Right lobe of liver (tissue), 6 donors: Measurements from ENCODE around the gene LCP2. TPM values are rescaled to one million over a fixed set of nuclear protein-coding genes. Genes with fewer than 3 reads are reported as not detected.

Experiments
- ATAC-seq, 4 donors: fragments of 200-7000 bp; cut with Tn5 transposase; one replicate each; pipeline ENCODE4 v1.9.1; 2020; ENCODE audit warnings: mild to moderate bottlenecking in 4 of 4, moderate library complexity in 4 of 4
- DNase-seq, 3 donors: peaks; one replicate each; pipeline ENCODE4 v3.0.0-alpha.2; 2020
- H3K27ac ChIP-seq, 3 donors: fragments of 200-600 bp; one replicate each; pipeline ENCODE4 v1.8.0; 2022
- H3K27me3 ChIP-seq, 2 donors: fragments of 200-600 bp; one replicate each; pipeline ENCODE4 v1.8.0; 2022
- H3K36me3 ChIP-seq, 4 donors: fragments of 200-600 bp; sonication (generic) in 1 of 4; one replicate each; pipeline versions ENCODE4 v1.5.1 to v1.8.0; 2017 to 2022; ENCODE audit warnings: control low read depth in 1 of 4
- H3K4me1 ChIP-seq, 4 donors: fragments of 200-600 bp; sonication (generic) in 1 of 4; one replicate each; pipeline versions ENCODE4 v1.5.1 to v1.8.0; 2017 to 2022; ENCODE audit warnings: control low read depth in 1 of 4
- H3K4me3 ChIP-seq, 3 donors: fragments of 200-600 bp; one replicate each; pipeline ENCODE4 v1.8.0; 2022
- H3K9me3 ChIP-seq, 4 donors: fragments of 200-600 bp; sonication (generic) in 1 of 4; one replicate each; pipeline versions ENCODE4 v1.5.1 to v1.8.0; 2017 to 2022; ENCODE audit warnings: control low read depth in 1 of 4
- POLR2A ChIP-seq: fragments of 450-650 bp; IDR thresholded peaks from one replicate; pipeline ENCODE4 v1.6.1; 2017; ENCODE audit warnings: antibody characterized with exemption, mild to moderate bottlenecking
- WGBS: methylation state at CpG from one replicate; pipeline ENCODE4 v1.1.6; 2018; ENCODE audit warnings: low coverage, low lambda C conversion rate; ENCODE audit not compliant: insufficient coverage; ENCODE audit errors: missing lambda C conversion rate; 5-methylcytosine and 5-hydroxymethylcytosine counted together
- intact Hi-C, 2 donors: fragments of 100-400 bp; cut with DNase I; formaldehyde crosslinking; loops; one replicate each; pipeline versions ENCODE4 v1.11.2 to v1.14.1; 2022
- total RNA-seq, 6 experiments: library from RNA; depleted of rRNA in 2 of 6; stranded (reverse); fragments of >200 nt in 2 of 6; fragmentation: NEBNext Ultra II Directional in 3 of 6; extraction: Animal tissue kit (Norgen Biotek cat#: 25700) in 3 of 6; gene quantifications; one replicate each; pipeline versions ENCODE4 v1.1.0 to v1.2.4, GENCODE V29; 2016 to 2023
- TF ChIP-seq, protein P1 (sequence below), 4 donors: fragments of 200-600 bp in 3 of 4; fragments of 450-650 bp in 1 of 4; IDR thresholded peaks; one replicate each; pipeline versions ENCODE4 v1.5.1 to v1.8.0; 2016 to 2022; ENCODE audit warnings: antibody characterized with exemption in 4 of 4, mild to moderate bottlenecking in 2 of 4
- donor health status: DM: no; HTN: yes; CAD: no.
- donor health status: DM: no; HTN: no; CAD: no.
- donor health status: DM: no; HTN: no; CAD: no.
- donor health status: DM: no; HTN: yes; CAD: no.
- donor health status: DM: no; HTN: yes; CAD: no.

LCP2 gene
- total RNA-seq, 6 experiments from 2014 or later, result 4.4 to 20.5 (median 10.1) TPM

DNA sequence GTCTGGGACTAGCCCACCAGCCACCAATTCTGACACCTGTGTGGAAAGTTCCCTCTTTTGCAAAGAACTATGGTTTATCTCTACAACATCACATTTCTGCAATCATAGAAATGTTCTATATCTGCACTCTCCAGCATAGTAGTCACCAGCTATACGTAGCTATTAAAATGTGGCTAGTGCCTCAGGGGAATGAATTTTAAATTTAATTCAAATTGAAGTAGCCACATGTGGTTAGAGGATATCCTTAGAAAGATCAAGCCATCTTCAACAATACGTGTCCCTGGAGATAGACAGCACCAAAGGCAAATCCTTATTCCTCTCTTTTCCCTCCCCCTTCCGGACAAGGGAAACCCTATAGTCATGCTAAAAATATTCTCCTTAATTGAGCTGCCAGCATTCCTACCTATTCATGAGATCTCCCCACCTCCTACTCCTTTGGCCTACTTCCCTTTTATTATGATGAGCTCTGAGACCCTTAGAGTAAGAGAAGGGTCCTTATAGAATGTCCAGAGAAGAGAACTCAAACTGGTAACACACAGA, 11.1 kb downstream of the LCP2 start:
- Histone ChIP-seq H3K27me3 (no peaks in the 10 kb centered on the region), H3K36me3 (no peaks in the 10 kb centered on the region), H3K4me3 (no peak overlapping the region), H3K4me1 (no peaks in the 10 kb centered on the region), H3K9me3 (no peaks in the 10 kb centered on the region), H3K27ac (no peak overlapping the region)
- 55% methylated on average over 3 of the region's 3 CpGs for WGBS
- DNase-seq (no peak), ATAC-seq (no peak)
- TF ChIP-seq, protein P1, sequence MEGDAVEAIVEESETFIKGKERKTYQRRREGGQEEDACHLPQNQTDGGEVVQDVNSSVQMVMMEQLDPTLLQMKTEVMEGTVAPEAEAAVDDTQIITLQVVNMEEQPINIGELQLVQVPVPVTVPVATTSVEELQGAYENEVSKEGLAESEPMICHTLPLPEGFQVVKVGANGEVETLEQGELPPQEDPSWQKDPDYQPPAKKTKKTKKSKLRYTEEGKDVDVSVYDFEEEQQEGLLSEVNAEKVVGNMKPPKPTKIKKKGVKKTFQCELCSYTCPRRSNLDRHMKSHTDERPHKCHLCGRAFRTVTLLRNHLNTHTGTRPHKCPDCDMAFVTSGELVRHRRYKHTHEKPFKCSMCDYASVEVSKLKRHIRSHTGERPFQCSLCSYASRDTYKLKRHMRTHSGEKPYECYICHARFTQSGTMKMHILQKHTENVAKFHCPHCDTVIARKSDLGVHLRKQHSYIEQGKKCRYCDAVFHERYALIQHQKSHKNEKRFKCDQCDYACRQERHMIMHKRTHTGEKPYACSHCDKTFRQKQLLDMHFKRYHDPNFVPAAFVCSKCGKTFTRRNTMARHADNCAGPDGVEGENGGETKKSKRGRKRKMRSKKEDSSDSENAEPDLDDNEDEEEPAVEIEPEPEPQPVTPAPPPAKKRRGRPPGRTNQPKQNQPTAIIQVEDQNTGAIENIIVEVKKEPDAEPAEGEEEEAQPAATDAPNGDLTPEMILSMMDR (IDR thresholded peaks at IDR 0.05), result no peak
- TF ChIP-seq POLR2A, result no peak
- intact Hi-C loops, result no loop called here

DNA sequence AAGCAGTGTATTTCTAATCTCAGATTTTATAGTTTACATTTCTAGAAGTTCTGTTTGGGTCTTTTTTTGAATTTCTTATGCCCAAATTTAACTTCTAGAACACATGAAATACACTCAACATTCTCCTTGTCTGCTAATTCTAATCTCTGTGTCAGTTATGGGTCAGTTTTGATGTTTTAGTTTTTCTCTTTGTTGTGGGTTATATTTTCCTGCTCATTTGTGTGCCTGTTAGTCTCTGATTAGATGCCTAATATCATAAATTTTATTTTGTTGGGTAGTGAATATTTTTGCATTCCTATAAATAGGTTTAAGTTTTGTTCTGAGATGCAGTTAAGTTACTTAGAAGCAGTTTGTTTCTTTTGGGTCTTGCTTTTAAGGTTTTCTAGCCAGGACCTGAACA, 12.4 kb downstream of the LCP2 start:
- TF ChIP-seq, protein P1 (IDR thresholded peaks at IDR 0.05), result no peak
- no peak for TF ChIP-seq POLR2A
- DNase-seq (no peak), ATAC-seq (no peak)
- Histone ChIP-seq H3K27me3 (no peaks in the 10 kb centered on the region), H3K9me3 (no peaks in the 10 kb centered on the region), H3K27ac (no peak overlapping the region), H3K36me3 (no peaks in the 10 kb centered on the region), H3K4me1 (peaks cover 0 to 2% (median 0%) of the 10 kb centered on the region in 4 donors), H3K4me3 (no peak overlapping the region)
- intact Hi-C loops, result no loop called here

DNA sequence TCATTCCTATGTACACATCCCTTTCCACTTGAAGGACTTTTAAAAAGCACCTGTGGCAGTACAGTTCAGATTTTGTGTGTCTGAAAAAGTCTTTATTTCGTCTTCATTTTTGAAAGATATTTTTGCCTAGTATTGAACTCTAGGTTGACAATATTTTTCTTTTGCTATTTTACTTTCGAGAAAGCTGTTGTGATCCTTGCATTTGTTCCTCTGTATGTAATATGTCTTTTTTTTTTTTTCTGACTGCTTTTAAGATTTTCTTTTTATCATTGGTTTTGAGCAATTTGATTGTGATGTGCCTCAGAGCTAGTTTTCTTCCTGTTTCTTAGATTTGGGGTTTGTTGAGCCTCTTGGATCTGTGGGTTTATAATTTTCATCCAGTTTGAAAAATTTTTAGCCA, 13.3 kb downstream of the LCP2 start:
- 30% methylated on average over 2 of the region's 2 CpGs for WGBS
- intact Hi-C loops, result no loop called here
- no peak overlapping the region for H3K4me3 ChIP-seq
- H3K27ac ChIP-seq, result no peak overlapping the region
- TF ChIP-seq POLR2A, result no peak
- TF ChIP-seq, protein P1 (IDR thresholded peaks at IDR 0.05), result no peak
- H3K27me3 ChIP-seq, result no peaks in the 10 kb centered on the region
- peaks cover 0 to 4% (median 0%) of the 10 kb centered on the region in 4 donors for H3K4me1 ChIP-seq
- H3K36me3 ChIP-seq, result no peaks in the 10 kb centered on the region
- ATAC-seq (no peak), DNase-seq (no peak)
- no peaks in the 10 kb centered on the region for H3K9me3 ChIP-seq

DNA sequence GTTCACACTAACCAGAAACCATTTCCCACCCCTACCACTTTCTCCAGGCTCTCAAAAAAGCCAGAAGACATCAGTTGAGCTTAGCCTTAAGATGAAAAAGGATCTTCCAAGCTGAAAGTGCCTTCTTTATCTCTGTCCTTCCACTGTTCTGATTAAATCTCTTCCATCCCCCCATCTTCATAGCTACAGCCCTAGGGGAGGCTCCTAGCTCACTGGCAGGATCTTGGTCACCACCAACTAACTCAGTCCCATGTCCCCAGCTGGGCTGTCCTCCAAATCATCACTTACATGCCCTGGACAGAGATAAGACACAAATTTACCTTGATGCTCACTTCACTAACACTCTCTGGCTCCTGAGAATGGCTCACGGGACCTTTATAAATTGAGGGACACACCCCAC, 14.3 kb downstream of the LCP2 start:
- 100% methylated on average over 1 of the region's 1 CpG for WGBS
- no peak overlapping the region for H3K27ac ChIP-seq
- no peak overlapping the region for H3K4me3 ChIP-seq
- ATAC-seq (no peak), DNase-seq (no peak)
- H3K36me3 ChIP-seq, result no peaks in the 10 kb centered on the region
- peaks cover 0 to 4% (median 0%) of the 10 kb centered on the region in 4 donors for H3K4me1 ChIP-seq
- no peaks in the 10 kb centered on the region for H3K27me3 ChIP-seq
- no peaks in the 10 kb centered on the region for H3K9me3 ChIP-seq
- TF ChIP-seq, protein P1 (IDR thresholded peaks at IDR 0.05), result no peak
- no peak for TF ChIP-seq POLR2A
- intact Hi-C loops, result no loop called here

DNA sequence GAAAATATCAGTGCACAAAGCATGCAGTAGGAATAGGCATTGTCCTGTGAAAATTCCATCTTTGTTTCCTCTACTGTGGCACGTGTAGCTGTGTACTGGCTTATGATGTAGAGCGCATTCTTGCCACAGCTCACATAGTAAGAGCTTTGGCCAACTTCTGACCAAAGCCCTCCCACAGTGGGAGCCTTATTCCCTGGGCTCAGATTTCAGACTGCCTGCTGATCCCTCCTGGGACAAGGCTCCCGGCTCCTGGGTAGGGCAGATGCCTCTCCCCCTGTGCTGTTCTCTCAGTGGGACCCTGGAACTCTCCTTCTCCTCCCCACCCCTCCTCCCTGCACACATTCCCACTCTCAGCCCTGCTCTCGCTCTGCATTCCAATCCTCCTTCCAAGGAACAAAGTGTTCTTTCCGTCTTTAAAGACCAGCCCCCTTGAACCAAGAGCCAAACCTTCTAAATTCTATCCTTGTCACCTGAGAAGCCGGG, 17.5 kb downstream of the LCP2 start:
- no peak for ATAC-seq

More for the DNA sequence above, 17.5 kb downstream of the LCP2 start:
- TF ChIP-seq, protein P1 (IDR thresholded peaks at IDR 0.05), result no peak
- TF ChIP-seq POLR2A, result no peak
- no peaks in the 10 kb centered on the region for H3K36me3 ChIP-seq
- H3K27ac ChIP-seq, result peak overlapping the region in 1 of 3 donors; percentile 8
- WGBS, result 41% methylated on average over 4 of the region's 6 CpGs
- H3K4me3 ChIP-seq, result no peak overlapping the region
- no peaks in the 10 kb centered on the region for H3K27me3 ChIP-seq
- no peaks in the 10 kb centered on the region for H3K9me3 ChIP-seq
- DNase-seq, result no peak
- intact Hi-C loops, result no loop called here
- peaks cover 0 to 4% (median 0%) of the 10 kb centered on the region in 4 donors for H3K4me1 ChIP-seq
